ENCODE measurements around the gene RPL10A.
A peak's percentile ranks its signal among the peaks of the same experiment; 100 is the strongest.

Gene RPL10A

DNA sequence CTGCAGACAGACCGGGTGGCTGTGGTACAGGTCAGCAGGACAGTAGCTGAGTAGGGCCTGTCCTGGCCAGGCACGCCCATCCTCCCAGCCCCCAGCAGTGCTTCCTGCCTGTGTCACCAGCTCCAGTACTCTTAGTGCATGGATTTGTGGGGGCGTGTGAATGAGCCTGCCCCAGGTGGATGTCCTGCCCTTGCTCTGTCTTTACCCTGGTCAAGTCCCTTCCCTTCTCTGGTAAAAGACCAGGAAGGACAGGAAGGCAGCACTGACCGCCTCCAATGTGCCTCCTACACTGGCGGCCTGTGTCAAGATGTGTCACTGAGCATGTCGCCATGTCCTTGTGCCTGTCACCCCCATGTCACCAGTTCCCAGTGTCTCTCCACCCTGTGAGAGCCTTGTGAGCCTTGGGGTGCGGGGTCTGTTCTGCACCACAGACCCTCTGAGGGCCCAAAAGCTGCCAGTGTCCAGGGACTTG lies 16.8 kb downstream of the RPL10A start:
- TF ChIP-seq CTCF (IDR thresholded peaks at IDR 0.05; ENCODE audit: low read depth, low read length), result no peak
- DNase-seq (ENCODE audit: low read depth, low spot score), result no peak
- H3K4me3 ChIP-seq (ENCODE audit: low read depth, low read length), result no peak overlapping the region
- in situ Hi-C loops (cut with HindIII; ENCODE audit: low sequenced_read_pairs), result no loop called here

DNA sequence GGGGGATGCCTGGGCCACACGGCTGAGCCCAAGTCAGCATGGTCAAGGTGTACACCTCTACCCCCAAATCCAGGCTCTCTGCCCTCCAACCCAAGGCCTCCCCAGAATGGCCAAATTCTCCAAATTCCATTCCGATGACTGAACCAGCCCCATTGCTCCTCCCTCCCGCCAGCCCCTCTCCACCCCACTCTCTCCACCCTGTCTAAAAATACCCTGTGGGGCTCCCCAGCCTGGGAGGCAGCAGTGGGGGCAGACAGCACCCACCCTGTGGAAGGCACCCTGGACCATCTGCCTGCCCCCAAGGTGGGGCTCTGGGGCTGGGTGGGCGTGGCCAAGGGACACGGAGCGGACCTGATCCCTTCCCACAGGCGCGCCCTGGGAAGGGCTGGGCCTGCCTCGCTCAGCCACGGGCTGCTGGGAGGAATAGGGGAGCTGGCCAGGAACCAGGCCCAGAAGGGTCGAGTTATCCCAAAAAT lies 17.2 kb downstream of the RPL10A start:
- in situ Hi-C loops (cut with HindIII; ENCODE audit: low sequenced_read_pairs), result no loop called here
- DNase-seq (ENCODE audit: low read depth, low spot score), result no peak
- TF ChIP-seq CTCF (IDR thresholded peaks at IDR 0.05; ENCODE audit: low read depth, low read length), result no peak
- H3K4me3 ChIP-seq (ENCODE audit: low read depth, low read length), result no peak overlapping the region

DNA sequence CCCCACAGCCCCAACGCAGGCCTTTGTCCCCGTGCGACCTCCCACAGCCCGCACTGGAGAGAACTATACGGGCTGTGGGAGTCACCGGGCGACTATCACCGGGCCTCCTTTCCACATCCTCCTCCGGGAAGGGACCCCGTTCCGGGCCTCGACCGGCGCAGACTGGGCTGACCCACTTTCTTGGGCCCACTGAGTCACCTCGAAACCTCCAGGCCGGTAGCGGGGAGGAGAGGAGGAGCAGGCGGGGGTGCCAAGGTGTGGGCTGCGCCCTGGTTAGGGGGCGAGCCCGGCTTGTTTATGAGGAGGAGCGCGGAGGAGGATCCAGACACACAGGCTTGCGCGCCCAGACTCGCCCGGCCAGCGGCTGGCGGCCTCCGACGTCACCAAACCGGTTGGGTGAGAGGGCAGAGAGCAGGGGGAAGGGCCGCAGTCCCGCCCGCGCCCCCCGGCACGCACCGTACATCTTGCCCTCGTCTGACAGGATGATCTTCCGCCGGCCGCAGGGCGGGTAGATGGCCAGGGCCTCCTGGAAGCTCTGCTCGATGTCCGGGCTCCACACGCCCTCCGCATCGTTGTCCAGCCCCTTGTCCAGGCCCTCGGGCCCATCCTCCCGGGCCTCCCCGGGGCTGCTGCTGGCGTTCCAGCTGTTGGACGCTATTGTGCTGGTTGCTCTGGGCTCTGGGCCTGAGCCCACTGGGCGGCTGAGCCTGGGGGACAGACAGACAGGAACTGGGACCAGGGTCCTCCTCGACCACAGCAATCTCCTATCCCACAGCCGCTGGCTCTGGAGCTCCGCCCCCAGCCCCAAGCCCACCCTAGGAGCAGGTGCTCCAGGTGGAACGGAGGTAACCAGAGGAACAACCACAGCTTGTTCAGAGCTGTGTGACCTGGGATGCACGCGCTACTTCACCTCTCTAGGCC lies 18.1 kb downstream of the RPL10A start:
- no peak overlapping the region for H3K4me3 ChIP-seq (ENCODE audit: low read depth, low read length)
- in situ Hi-C loops (cut with HindIII; ENCODE audit: low sequenced_read_pairs), result no loop called here
- TF ChIP-seq CTCF (IDR thresholded peaks at IDR 0.05; ENCODE audit: low read depth, low read length), result no peak
- DNase-seq (ENCODE audit: low read depth, low spot score), result no peak

DNA sequence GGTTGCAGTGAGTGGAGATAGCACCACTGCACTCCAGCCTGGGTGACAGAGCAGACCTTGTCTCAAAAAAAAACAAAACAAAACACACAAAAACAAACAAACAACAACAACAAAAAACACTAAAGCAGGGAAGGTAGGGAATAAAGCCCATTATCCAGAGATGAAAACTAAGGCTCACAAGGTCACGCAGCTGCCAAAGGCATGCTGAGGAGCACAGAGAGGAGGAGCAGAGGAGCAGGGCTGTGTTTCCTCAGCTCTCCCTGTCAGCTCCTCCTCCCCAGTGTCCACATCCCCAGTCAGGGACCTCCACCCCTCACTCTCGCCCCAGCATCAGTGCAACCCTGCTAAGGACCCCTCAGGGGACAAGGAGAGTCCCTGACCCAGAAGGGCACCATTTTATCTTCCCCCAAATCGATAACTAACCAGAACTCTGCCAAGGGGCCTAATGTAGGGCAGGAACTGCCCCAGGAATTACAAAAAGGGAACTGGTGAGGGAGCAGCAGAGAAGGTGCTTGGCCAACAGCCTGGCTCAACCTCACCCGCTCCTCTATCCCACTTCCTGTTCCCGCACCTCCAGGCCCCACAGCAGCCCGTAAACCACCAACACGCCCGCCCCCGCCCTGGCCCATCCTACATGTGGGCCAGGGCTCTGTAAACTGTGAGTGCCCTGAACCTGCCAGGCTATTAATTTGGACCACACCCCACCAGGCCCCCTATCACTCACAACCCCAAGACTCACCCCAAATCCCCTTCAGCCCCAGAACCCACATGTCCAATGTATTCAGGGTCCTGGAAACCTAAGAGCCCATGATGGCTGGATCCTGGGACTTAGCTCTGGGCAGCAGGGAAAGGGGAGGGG lies 19.7 kb downstream of the RPL10A start:
- TF ChIP-seq CTCF (IDR thresholded peaks at IDR 0.05; ENCODE audit: low read depth, low read length), result no peak
- in situ Hi-C loops (cut with HindIII; ENCODE audit: low sequenced_read_pairs), result no loop called here
- peak; percentile 35 for DNase-seq (ENCODE audit: low read depth, low spot score)
- H3K4me3 ChIP-seq (ENCODE audit: low read depth, low read length), result no peak overlapping the region

GRCh38 chr6:35488517-35488862 lies 20.3 kb downstream of the RPL10A start:
- DNase-seq (ENCODE audit: low read depth, low spot score), result no peak
- TF ChIP-seq CTCF (IDR thresholded peaks at IDR 0.05; ENCODE audit: low read depth, low read length), result no peak
- H3K4me3 ChIP-seq (ENCODE audit: low read depth, low read length), result no peak overlapping the region
- in situ Hi-C loops (cut with HindIII; ENCODE audit: low sequenced_read_pairs), result no loop called here

DNA sequence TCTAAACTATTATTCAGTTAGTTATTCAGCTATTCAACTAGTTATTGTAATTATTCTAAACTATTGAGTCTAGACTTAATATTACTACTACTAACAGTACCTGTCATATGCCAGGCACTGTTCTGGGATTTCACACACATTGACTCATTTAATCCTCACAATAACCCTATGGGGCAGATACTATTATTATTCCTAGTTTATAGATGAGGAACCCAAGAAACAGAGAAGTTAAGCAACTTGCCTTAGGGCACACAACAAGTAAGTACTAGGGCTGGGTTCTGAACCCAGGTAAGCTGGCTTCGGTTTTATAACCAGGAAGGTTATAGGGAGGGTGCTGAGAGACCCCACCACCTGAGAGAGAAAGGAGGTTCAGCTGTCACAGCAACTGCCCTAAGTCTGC lies 20.9 kb downstream of the RPL10A start:
- H3K4me3 ChIP-seq (ENCODE audit: low read depth, low read length), result no peak overlapping the region
- TF ChIP-seq CTCF (IDR thresholded peaks at IDR 0.05; ENCODE audit: low read depth, low read length), result no peak
- DNase-seq (ENCODE audit: low read depth, low spot score), result no peak
- in situ Hi-C loops (cut with HindIII; ENCODE audit: low sequenced_read_pairs), result no loop called here

All from astrocyte of the spinal cord (primary cell).